Measurements from ENCODE around the gene ALX3.

GRCh38 chr1:110098222-110099026 is 28.0 kb upstream of the ALX3 start:
- TF ChIP-seq SUZ12 (IDR thresholded peaks at IDR 0.05; ENCODE audit: extremely low read depth, insufficient read depth, insufficient read length), result no peak
- no peak for TF ChIP-seq YY1 (IDR thresholded peaks at IDR 0.05; ENCODE audit: insufficient read depth, insufficient read length)

Data from NT2/D1 (cell line).